HG02610 (cell line): ENCODE data around the gene ZNF606.
A peak's percentile ranks its signal among the peaks of the same experiment; 100 is the strongest.
"Not testable (repeated sequence)": the region's sequence is repeated elsewhere in the genome, so short reads cannot be mapped to it uniquely, and the experiment has no call there.

Experiments
- ATAC-seq: cut with Tn5 transposase; IDR thresholded peaks from one replicate; pipeline ENCODE4 v1.9.1; 2021; ENCODE audit warnings: mild to moderate bottlenecking, moderate library complexity; ENCODE audit not compliant: unreplicated experiment

ZNF606 gene

GRCh38 chr19:58010507-58010906 lies 7.9 kb upstream of the ZNF606 start:
- no peak for ATAC-seq

- ATAC-seq = peak; percentile 81
These were observed 7.2 kb upstream of the ZNF606 start for GRCh38 chr19:58009666-58010301.

DNA sequence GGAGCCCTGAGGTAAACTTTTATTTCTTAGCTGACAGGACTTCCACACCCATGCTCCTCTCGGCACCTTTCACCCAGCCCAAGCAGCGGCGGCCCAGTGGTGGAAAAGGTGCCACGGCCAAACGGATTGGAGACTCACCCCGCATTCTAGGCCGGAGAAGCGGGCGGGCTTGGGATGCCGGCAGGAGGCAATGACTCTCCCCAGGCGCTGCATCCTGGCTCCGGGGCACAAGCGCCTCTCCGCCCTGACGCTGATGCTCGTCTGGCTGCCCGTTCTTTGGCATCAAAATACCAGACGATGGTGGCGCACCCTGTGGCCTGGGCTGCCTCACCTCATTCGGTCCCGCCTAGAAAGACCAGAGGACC lies 6.7 kb upstream of the ZNF606 start:
- ATAC-seq = no peak

DNA sequence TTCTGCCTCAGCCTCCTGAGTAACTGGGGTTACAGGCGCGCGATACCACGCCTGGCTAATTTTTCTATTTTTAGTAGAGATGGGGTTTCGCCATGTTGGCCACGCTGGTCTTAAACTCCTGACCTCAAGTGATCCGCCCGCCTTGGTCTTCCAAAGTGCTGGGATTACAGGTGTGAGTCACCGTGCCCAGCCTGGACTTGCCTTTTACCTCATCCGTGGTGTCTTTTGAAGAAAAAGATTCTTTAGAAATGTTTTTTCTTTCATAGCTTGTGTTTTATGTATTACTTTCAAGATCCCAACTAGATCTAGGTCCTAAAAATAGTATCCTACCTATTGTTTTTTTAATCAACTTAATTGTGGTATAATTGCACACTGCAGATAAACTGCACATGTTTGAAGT lies 6.3 kb upstream of the ZNF606 start:
- not testable (repeated sequence) for ATAC-seq

DNA sequence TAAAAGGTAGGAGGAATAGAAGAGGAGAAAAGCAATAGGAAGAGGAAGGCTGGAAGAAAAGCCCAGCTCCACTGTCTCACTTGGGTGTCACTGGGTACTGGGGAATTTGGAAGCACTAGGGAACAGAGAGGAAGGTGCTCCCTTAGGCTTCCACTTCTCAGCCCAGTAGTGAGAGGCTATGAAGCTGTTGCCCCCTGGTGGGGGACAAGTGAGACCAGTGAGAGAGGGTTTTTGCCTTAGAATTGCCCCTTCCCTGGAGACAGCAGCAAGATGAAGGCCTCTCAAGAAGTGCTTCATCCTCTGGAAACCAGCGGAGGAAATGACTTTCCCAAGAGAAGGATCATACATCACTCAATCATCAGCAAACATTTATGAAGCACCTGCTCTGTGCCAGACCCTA lies 4.7 kb upstream of the ZNF606 start:
- ATAC-seq = no peak

DNA sequence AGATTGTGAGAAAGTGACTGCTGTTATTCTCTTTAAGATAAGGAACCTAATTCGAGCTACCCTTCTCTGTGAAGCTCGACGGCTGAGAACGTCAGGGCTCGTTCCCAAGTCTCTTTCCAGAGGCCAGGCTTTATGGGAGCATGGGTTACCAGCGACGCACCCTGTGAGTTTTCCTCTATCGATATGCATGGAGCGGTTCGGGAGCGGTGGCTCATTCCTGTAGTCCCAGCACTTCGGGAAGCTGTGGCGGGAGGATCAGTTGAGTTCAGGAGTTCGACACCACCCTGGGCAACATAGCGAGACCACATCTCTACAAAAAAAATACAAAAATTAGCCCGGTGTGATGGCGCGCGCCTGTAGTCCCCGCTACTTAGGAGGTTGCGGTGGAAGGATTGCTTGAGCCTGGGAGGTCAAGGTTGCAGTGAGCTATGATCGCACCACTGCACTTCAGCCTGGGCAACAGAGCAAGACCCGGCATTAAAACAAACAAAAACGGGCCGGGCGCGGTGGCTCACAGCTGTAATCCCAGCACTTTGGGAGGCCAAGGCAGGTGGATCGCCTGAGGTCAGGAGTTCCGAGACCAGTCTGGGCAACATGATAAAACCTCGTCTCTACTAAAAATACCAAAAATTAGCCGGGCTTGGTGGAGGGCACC lies 681 bp upstream of the ZNF606 start:
- ATAC-seq = no peak

DNA sequence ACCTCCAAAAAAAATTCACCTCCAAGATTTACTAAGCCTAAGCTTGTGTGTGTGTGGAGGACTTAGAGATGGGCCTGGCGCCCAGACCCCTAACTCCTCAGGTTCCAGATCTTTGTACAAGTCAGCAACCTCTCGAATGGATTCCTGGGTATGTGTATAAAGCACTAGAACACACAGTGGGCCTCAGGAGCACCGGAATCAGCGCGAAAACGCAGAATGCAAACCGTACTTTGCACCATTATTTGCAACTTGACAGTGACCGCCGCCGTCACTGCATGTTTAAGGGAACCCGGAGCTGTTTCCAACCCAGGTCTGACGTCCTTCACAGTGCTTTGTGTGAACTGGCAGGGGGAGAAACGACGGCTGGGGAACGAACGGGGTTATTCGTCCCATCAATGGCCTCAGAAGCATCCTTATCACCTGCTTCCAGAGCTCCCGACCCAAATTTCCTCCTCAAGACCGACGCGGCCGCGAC lies 688 bp downstream of the ZNF606 start:
- ATAC-seq = no peak

GRCh38 chr19:58000677-58001076 lies 1.9 kb downstream of the ZNF606 start:
- no peak for ATAC-seq

- no peak for ATAC-seq
These were observed 9.8 kb downstream of the ZNF606 start for GRCh38 chr19:57992841-57993240.

DNA sequence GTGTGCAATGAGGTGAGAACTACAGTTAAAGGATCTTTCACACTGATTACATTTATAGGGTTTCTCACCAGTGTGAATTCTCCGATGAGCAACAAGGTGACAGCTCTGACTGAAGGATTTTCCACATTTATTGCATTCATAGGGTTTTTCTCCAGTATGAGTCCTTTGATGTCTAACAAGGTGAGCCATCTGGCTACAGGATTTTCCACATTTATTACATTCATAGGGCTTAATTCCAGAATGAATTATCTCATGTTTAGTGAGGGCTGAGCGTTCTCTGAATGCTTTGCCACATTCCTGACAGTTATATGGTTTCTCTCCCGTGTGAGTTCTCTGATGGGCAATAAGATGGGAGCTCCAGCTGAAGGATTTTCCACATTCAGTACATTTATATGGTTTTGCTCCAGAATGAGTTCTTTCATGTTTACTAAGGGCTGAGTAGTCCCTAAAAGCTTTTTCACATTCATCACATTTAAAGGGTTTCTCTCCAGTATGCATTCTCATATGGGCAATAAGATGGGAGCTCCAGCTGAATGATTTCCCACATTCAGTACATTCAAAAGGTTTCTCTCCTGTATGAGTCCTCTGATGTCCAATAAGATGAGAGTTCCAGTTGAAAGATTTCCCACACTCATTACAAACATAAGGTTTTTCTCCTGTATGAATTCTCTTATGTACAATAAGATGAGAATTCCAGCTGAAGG lies 23.9 kb downstream of the ZNF606 start:
- no peak for ATAC-seq

DNA sequence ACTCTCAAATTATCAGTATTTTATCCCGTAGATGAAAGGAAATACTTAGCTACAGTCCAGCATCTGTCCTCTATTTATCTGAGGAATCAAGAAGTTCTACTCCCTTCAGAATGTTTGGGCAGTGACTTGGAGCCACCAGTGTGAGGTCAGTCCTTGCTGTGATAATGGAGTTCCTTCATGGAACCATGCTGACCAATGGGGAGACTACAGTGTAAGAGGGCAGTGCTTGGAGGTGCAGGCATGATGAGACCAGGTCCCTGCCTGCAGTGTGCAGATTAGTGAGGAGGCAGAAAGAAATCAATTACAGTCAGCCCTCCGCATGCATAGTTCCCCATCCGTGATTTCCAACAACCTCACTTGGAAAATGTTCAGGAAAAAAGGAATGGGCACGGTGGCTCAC lies 28.2 kb downstream of the ZNF606 start, which contains the start of gene C19orf18:
Gene C19orf18 (minus strand): TSS at position 101 of the 400 bp plus-strand sequence. CDS start 102 bp downstream, outside the sequence.
- ATAC-seq = no peak

- no peak for ATAC-seq
These were observed 37.9 kb downstream of the ZNF606 start for GRCh38 chr19:57964761-57965160.

DNA sequence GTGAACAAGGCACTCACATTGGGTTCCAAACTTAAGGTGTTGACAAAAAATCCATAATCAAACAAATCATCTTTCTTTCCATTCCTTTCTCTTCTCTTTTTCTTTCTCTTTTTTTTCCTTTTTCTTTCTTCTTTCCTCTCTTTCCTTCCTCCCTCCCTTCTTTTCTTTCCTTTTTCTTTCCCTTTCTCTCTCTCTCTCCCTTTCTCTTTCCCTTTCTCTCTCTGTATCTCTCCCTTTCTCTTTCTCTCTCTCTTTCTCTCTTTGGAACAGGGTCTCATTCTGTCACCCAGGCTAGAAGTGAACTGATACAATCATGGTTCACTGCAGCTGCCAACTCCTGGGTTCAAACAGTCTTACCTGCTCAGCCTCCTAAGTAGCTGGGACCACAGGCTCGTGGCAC lies 40.8 kb downstream of the ZNF606 start:
- no peak for ATAC-seq

DNA sequence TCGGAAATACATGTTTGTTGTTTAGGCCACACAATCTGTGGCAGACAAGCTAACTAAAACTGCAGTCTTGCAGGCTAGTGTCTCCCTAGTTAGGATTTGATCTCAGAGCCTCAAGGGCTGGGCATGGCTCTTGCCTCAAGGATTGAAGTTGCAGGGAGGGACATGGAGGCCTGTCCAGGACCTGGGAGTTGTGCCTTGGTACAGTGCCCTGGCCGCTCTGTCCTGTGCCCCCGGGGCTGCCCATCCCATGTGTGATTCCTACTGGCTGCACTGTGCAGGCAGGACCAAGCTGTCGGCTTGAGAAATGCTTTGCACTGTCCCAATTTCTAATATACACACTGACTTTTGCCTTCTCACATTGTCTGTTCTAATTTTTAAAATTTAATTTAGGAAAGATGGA lies 47.6 kb downstream of the ZNF606 start:
- no peak for ATAC-seq

DNA sequence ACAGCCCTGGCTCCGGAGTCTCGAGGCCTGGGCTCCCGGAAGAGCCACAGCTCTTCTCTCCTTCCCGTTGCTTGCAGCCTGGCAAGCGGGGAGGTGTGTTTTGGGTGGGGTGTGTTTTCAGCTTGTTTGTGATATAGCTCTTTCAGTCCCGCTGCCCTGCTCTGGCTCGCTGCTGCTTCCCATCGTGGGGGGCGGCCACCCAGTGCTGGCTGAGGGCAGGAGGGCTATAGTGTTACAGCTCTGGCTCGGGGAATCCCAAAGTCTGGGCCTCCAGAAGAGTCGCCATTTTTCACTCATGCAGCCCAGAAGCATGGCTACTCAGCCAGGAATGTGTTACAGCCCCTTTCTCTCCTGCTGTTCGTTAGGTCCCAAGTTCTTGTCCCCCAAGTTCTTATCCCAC lies 52.9 kb downstream of the ZNF606 start:
- ATAC-seq = no peak

- no peak for ATAC-seq
These were observed 53.3 kb downstream of the ZNF606 start for GRCh38 chr19:57949296-57949695.

DNA sequence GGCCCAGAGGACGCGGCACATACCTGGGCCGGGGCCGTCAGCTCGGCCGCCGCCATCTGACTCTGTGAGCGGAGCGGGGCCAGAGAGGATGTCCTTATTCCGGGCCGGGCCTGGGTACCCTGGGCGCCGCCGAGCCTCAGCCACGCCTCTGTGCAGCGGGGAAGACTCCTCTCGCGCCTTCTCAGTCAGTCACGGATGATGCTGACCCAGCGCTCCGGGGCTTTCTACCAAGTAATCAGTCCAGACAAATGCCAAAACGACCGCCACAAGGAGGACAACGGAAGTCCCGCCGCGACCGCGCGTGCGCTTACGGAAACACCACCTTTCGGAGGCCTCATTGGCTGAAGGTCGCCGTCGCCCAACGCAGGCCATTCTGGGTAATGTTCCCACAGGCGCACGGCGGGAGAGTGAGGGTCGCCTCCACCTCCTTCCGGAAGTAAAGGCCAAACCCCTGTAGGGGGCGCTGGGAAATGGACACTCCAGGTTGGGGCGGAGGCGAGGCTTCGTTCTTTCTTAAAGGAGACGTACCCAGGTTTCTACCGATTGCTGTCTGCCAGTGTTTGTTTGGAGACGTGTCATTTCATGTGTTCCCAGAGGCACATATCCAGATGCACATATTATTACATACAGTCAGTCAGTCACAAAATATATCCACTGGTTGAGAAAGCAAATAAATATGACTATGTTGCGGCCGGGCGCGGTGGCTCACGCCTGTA lies 55.0 kb downstream of the ZNF606 start, which contains the start of gene ZNF256:
Gene ZNF256 (minus strand): TSS at position 288 of the 716 bp plus-strand sequence. CDS start 232 bp downstream, at position 56.
- ATAC-seq = peak; percentile 84

- ATAC-seq = no peak
These were observed 55.6 kb downstream of the ZNF606 start for GRCh38 chr19:57947088-57947418.

DNA sequence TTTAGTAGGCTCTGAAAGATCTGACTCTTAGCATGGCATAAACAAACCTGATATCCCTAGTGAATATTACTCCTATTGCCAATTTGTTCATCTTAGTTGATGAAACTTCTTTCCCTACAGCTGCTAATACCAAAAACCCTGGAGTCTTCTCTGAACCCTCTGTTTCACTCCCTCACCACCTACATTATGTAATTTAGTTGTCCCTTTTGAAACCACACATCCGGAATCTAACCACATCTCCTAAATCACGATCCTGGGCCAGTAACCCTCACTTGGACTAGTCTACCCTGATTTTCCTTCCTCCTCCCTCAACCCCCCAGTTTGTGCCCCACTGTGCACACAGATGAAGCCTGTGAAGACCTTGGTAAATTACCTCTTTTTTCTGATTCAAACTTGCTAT lies 56.3 kb downstream of the ZNF606 start:
- ATAC-seq = no peak

- ATAC-seq = no peak
These were observed 61.0 kb downstream of the ZNF606 start for GRCh38 chr19:57941593-57941992.

DNA sequence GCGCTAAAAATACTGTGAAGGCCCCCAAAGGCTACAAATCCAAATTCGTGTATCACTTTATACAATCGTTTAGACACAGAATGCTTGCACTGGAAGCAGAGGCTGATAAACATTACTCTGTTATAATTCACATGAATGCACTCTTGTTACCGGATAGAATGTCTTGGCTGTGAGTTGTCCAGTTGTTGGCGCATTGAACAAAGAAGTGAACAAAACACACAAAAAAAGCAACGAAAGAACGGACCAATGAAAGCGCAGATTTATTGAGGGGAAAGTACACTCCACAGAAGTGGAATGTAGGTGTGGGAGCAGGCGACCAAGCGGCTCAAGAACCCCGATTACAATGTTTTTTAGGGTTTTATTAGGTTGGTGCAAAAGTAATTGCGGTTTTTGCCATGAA lies 66.9 kb downstream of the ZNF606 start:
- no peak for ATAC-seq
